Chondrocyte (in vitro differentiated cells): Measurements from ENCODE around the gene CFAP77. TPM values are rescaled to one million over a fixed set of nuclear protein-coding genes. Genes with fewer than 3 reads are reported as not detected.

ENCODE experiments used
- DNase-seq: peaks from one replicate; pipeline ENCODE4 v3.0.0; 2021; ENCODE audit warnings: mixed read lengths, low spot score
- H3K27ac Mint-ChIP-seq: one replicate; pipeline ENCODE4 v1.8.0; 2021; ENCODE audit warnings: mild to moderate bottlenecking, moderate library complexity, mixed read lengths; ENCODE audit not compliant: unreplicated experiment
- H3K27me3 Mint-ChIP-seq: 2 replicates; pipeline ENCODE4 v1.8.0; 2021; ENCODE audit warnings: low read depth, mixed read lengths
- H3K36me3 Mint-ChIP-seq: 2 replicates; pipeline ENCODE4 v1.8.0; 2021; ENCODE audit warnings: low read depth, mixed read lengths
- H3K4me1 Mint-ChIP-seq: 2 replicates; pipeline ENCODE4 v1.8.0; 2021; ENCODE audit warnings: low read depth, mild to moderate bottlenecking, mixed read lengths
- H3K4me3 Mint-ChIP-seq: one replicate; pipeline ENCODE4 v1.8.0; 2021; ENCODE audit warnings: mild to moderate bottlenecking, moderate library complexity, mixed read lengths; ENCODE audit not compliant: unreplicated experiment
- H3K9me3 Mint-ChIP-seq: 2 replicates; pipeline ENCODE4 v1.8.0; 2021; ENCODE audit warnings: low read depth, mixed read lengths
- total RNA-seq: library from RNA; stranded (reverse); gene quantifications from 3 replicates; pipeline ENCODE4 v1.2.1, GENCODE V29; 2021
- TF ChIP-seq, protein P1 (sequence below): fragments of 200-600 bp; sonication (generic); IDR thresholded peaks from 2 replicates; pipeline ENCODE4 v1.5.0; 2021; ENCODE audit warnings: antibody characterized with exemption, mild to moderate bottlenecking, moderate library complexity

Gene CFAP77
- total RNA-seq, 1 donor from 2014 or later, result 0.47 TPM

DNA sequence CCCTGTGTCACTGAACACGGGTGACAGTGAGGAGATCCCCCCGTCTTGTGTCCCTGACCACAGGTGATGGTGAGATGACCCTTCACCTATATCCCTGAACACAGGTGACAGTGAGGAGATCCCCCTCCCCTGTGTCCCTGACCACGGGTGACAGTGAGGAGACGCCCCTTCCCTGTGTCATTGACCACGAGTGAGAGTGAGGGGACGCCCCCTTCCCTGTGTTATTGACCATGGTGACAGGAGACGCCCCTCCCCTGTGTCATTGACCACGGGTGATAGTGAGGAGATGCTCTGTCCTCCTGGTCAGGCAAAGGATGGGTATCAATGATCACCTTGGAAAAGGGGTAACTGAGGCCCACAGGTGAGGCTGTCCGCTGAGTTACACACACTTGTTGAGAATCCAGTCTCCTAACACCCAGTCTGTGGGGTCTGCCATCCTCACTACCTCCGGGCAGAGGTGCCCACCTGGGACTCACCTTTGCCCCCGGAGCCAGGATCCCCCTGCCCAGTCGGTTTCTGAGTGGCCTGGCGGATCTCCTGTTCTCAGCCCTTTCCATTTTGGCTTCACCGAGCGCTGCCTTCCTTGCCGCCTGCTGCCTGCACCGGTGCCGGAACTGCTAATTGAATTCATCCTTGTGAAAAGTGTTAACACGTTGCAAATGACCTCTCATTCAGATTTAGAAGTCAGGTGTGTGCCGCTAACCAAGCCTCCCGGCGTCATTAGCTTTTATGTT is 104.2 kb downstream of the CFAP77 start:
- DNase-seq, result peak; percentile 59
- H3K9me3 Mint-ChIP-seq, result no peaks in the 10 kb centered on the region
- TF ChIP-seq, protein P1, sequence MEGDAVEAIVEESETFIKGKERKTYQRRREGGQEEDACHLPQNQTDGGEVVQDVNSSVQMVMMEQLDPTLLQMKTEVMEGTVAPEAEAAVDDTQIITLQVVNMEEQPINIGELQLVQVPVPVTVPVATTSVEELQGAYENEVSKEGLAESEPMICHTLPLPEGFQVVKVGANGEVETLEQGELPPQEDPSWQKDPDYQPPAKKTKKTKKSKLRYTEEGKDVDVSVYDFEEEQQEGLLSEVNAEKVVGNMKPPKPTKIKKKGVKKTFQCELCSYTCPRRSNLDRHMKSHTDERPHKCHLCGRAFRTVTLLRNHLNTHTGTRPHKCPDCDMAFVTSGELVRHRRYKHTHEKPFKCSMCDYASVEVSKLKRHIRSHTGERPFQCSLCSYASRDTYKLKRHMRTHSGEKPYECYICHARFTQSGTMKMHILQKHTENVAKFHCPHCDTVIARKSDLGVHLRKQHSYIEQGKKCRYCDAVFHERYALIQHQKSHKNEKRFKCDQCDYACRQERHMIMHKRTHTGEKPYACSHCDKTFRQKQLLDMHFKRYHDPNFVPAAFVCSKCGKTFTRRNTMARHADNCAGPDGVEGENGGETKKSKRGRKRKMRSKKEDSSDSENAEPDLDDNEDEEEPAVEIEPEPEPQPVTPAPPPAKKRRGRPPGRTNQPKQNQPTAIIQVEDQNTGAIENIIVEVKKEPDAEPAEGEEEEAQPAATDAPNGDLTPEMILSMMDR, result no peak
- peaks cover 15% of the 10 kb centered on the region for H3K27me3 Mint-ChIP-seq
- H3K36me3 Mint-ChIP-seq, result no peaks in the 10 kb centered on the region
- H3K4me1 Mint-ChIP-seq, result peaks cover 5% of the 10 kb centered on the region
- no peak overlapping the region for H3K27ac Mint-ChIP-seq
- no peak overlapping the region for H3K4me3 Mint-ChIP-seq

DNA sequence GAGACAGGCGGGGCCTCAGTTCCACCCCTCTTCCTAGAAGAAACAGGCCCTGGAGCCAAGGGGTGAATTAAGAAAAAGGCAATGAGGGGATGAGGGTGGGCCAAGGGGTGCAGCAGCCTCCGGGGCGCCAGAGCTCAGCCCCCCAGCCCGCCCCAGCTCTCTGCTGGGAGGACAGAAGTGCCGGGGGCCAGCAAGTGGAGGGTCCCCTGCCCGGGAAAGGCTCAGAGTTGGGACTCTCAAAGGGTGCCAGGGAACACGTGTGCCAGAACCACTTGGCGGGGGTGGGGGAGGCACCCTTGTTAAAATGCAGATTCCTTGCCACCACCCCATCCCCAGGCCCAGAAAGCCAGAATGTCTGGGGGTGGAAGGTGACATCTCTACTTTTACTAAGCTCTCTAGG is 104.8 kb downstream of the CFAP77 start:
- peaks cover 15% of the 10 kb centered on the region for H3K27me3 Mint-ChIP-seq
- H3K27ac Mint-ChIP-seq, result no peak overlapping the region
- no peak overlapping the region for H3K4me3 Mint-ChIP-seq
- H3K4me1 Mint-ChIP-seq, result peaks cover 5% of the 10 kb centered on the region
- no peaks in the 10 kb centered on the region for H3K9me3 Mint-ChIP-seq
- H3K36me3 Mint-ChIP-seq, result no peaks in the 10 kb centered on the region
- TF ChIP-seq, protein P1, result no peak
- peak; percentile 37 for DNase-seq

DNA sequence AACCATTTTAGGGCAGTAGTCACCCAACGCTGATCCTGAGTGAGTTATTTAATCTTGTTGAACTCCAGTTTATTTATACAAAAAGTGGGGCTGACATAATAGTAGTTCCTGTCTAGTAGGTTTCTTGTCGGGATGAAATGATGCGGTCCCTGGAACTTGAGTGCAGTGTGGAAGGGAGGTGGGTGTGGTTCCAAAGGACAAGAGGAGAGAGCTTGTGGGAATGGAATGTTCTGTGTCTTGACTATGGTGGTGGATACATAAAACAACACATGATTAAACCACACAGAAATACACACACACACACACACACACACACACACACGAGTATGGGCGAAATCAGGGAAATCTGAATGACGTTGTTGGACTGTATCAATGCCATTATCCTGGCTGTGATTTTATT is 106.3 kb downstream of the CFAP77 start:
- Mint-ChIP-seq H3K36me3 (no peaks in the 10 kb centered on the region), H3K9me3 (no peaks in the 10 kb centered on the region), H3K27ac (no peak overlapping the region), H3K27me3 (peaks cover 20% of the 10 kb centered on the region), H3K4me3 (no peak overlapping the region), H3K4me1 (peaks cover 5% of the 10 kb centered on the region)
- TF ChIP-seq, protein P1, result no peak
- no peak for DNase-seq

DNA sequence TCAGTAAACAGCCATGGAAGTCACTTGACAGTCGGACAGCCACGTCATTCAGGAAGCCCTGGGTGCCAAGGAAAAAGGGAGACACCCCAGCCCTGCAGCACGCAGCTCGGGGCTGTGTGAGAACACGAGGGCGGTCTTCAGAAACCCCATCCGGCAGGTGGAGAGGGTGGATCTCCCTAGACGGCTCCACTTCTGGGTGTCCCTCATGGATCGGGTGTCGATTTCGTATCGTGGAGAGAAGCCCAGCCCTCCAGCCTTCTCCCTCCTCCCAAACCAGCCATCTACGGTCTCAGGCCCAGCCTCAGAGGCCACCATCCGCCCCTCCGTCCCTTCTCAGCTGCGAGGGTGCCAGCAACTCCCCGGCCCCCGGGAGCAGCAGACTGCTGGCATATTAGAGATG is 106.9 kb downstream of the CFAP77 start:
- no peaks in the 10 kb centered on the region for H3K36me3 Mint-ChIP-seq
- H3K27ac Mint-ChIP-seq, result no peak overlapping the region
- no peaks in the 10 kb centered on the region for H3K9me3 Mint-ChIP-seq
- no peak overlapping the region for H3K4me3 Mint-ChIP-seq
- TF ChIP-seq, protein P1, result no peak
- H3K4me1 Mint-ChIP-seq, result peaks cover 5% of the 10 kb centered on the region
- no peak for DNase-seq
- peaks cover 22% of the 10 kb centered on the region for H3K27me3 Mint-ChIP-seq

DNA sequence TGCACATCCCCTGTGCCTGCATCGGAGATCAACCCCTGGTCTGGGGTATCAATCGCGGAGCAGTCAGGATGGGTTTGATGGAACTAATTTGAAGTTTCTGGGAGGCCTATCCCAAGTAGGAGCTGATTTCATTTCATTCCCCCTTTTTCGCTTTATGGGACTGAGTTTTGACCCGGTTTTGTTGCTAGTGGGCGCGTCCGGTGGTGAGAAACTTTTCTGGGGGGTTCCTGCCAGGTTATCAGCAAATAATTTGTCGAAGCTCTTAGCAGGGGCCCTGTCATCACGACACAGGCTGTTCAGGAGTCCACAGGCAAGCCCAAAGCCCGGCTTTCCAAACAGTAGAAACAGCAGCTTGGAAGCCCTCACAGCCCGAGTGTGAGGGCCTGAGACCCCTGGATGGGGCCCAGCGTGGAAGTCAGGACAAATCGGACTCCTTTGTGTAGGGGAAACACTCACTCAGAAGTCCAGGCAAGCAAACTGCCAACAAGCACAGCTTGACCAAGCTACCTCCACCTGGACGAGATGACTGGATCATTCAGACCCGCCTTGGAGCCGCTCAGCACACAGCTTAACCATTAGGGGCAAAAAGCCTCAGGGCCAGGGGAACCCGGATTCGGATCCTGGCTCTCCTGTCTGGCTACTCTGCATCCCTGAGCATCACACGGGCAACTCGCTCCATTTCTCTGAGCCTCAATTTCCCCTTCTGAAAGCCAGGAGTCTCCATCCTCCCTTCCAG is 108.0 kb downstream of the CFAP77 start:
- DNase-seq, result no peak
- Mint-ChIP-seq H3K27ac (no peak overlapping the region), H3K4me3 (no peak overlapping the region), H3K36me3 (no peaks in the 10 kb centered on the region), H3K4me1 (peaks cover 5% of the 10 kb centered on the region), H3K27me3 (peaks cover 24% of the 10 kb centered on the region), H3K9me3 (no peaks in the 10 kb centered on the region)
- TF ChIP-seq, protein P1, result no peak
